Hepatocyte (in vitro differentiated cells): Measurements from ENCODE around the gene NCF2. TPM values are rescaled to one million over a fixed set of nuclear protein-coding genes. Genes with fewer than 3 reads are reported as not detected.

Experiments used
- DNase-seq: peaks from one replicate; pipeline ENCODE4 v3.0.0-alpha.2; 2016; ENCODE audit warnings: low spot score
- H2AFZ ChIP-seq: fragments of 200-600 bp; sonication (generic); 2 replicates; pipeline ENCODE4 v1.6.0; 2016; ENCODE audit warnings: antibody characterized with exemption, mild to moderate bottlenecking
- H3K27ac ChIP-seq: fragments of 200-600 bp; sonication (generic); 2 replicates; pipeline ENCODE4 v1.5.1; 2016; ENCODE audit warnings: mild to moderate bottlenecking
- H3K27me3 ChIP-seq: fragments of 200-600 bp; sonication (generic); 2 replicates; pipeline ENCODE4 v1.6.1; 2016
- H3K36me3 ChIP-seq: fragments of 200-600 bp; sonication (generic); replicated peaks from 2 replicates; pipeline ENCODE4 v1.5.1; 2016; ENCODE audit warnings: low read depth; ENCODE audit not compliant: insufficient read depth
- H3K4me1 ChIP-seq: fragments of 200-600 bp; sonication (generic); 2 replicates; pipeline ENCODE4 v1.5.1; 2016; ENCODE audit warnings: mild to moderate bottlenecking, moderate library complexity; ENCODE audit not compliant: insufficient read depth
- H3K4me2 ChIP-seq: fragments of 200-600 bp; sonication (generic); 2 replicates; pipeline ENCODE4 v1.6.0; 2016
- H3K4me3 ChIP-seq: fragments of 200-600 bp; sonication (generic); 2 replicates; pipeline ENCODE4 v1.5.1; 2016; ENCODE audit warnings: mild to moderate bottlenecking
- H3K79me2 ChIP-seq: fragments of 200-600 bp; sonication (generic); 2 replicates; pipeline ENCODE4 v1.6.0; 2017; ENCODE audit warnings: mild to moderate bottlenecking
- H3K9me2 ChIP-seq: fragments of 200-600 bp; sonication (generic); replicated peaks from 2 replicates; pipeline ENCODE4 v1.6.0; 2017; ENCODE audit warnings: mild to moderate bottlenecking; ENCODE audit not compliant: insufficient read depth
- H3K9me3 ChIP-seq: fragments of 200-600 bp; sonication (generic); 2 replicates; pipeline ENCODE4 v1.5.1; 2016; ENCODE audit warnings: low read depth, mild to moderate bottlenecking
- H4K20me1 ChIP-seq: fragments of 200-600 bp; sonication (generic); 2 replicates; pipeline ENCODE4 v1.6.0; 2016; ENCODE audit warnings: mild to moderate bottlenecking; ENCODE audit not compliant: insufficient read depth, poor library complexity, severe bottlenecking
- CTCF ChIP-seq: fragments of 200-600 bp; sonication (generic); IDR thresholded peaks from 2 replicates; pipeline ENCODE4 v1.5.1; 2016; ENCODE audit warnings: antibody characterized with exemption, mild to moderate bottlenecking; ENCODE audit not compliant: poor library complexity
- EZH2 ChIP-seq: fragments of 200-600 bp; sonication (generic); IDR thresholded peaks from 2 replicates; pipeline ENCODE4 v1.6.1; 2016; ENCODE audit warnings: antibody characterized with exemption, mild to moderate bottlenecking, borderline replicate concordance
- EZH2phosphoT487 ChIP-seq: fragments of 200-600 bp; sonication (generic); IDR thresholded peaks from one replicate; pipeline ENCODE4 v1.6.1; 2018; ENCODE audit warnings: antibody characterized with exemption, mild to moderate bottlenecking, low read depth, moderate library complexity; ENCODE audit not compliant: unreplicated experiment, severe bottlenecking
- WGBS: methylation state at CpG from one replicate; pipeline ENCODE4 v1.1.6; 2016; ENCODE audit warnings: low lambda C conversion rate; ENCODE audit errors: missing lambda C conversion rate; 5-methylcytosine and 5-hydroxymethylcytosine counted together
- polyA plus RNA-seq: library from polyadenylated mRNA; unstranded; fragments of >200 nt; fragmentation: Nextera tagmentation; extraction: Ambion mirVana; gene quantifications from 2 replicates; pipeline ENCODE4 v1.2.1, GENCODE V29; 2016
- total RNA-seq: library from RNA; depleted of rRNA; stranded (reverse); fragments of >200 nt; gene quantifications from 2 replicates; pipeline ENCODE4 v1.2.3, GENCODE V29; 2014

NCF2 gene
- total and polyA plus RNA-seq, 2 experiments from 2014 or later, result 3.1 to 13.7 TPM

GRCh38 chr1:183528577-183528976 lies 61.7 kb downstream of the NCF2 start:
- no peaks in the 10 kb centered on the region for H4K20me1 ChIP-seq
- DNase-seq, result no peak

GRCh38 chr1:183522104-183522503 lies 68.2 kb downstream of the NCF2 start:
- H3K27me3 ChIP-seq, result no peaks in the 10 kb centered on the region
- no peak overlapping the region for H2AFZ ChIP-seq
- WGBS, result 68% methylated on average over 1 of the region's 1 CpG
- no peak overlapping the region for H3K27ac ChIP-seq
- H3K4me2 ChIP-seq, result no peak overlapping the region
- no peak for TF ChIP-seq CTCF
- TF ChIP-seq EZH2phosphoT487, result no peak
- TF ChIP-seq EZH2, result no peak
- H4K20me1 ChIP-seq, result no peaks in the 10 kb centered on the region
- H3K9me2 ChIP-seq, result no peaks in the 10 kb centered on the region
- no peak for DNase-seq
- H3K36me3 ChIP-seq, result no peaks in the 10 kb centered on the region
- no peak overlapping the region for H3K4me3 ChIP-seq
- H3K4me1 ChIP-seq, result no peaks in the 10 kb centered on the region
- no peaks in the 10 kb centered on the region for H3K79me2 ChIP-seq
- H3K9me3 ChIP-seq, result no peaks in the 10 kb centered on the region

More at GRCh38 chr1:183528577-183528976, 61.7 kb downstream of the NCF2 start:
- Histone ChIP-seq H3K4me2 (no peak overlapping the region), H2AFZ (no peak overlapping the region), H3K4me3 (no peak overlapping the region), H3K36me3 (no peaks in the 10 kb centered on the region), H3K9me3 (no peaks in the 10 kb centered on the region), H3K27ac (no peak overlapping the region), H3K79me2 (no peaks in the 10 kb centered on the region), H3K9me2 (no peaks in the 10 kb centered on the region), H3K27me3 (no peaks in the 10 kb centered on the region), H3K4me1 (no peaks in the 10 kb centered on the region)
- 93% methylated on average over 3 of the region's 3 CpGs for WGBS
- TF ChIP-seq CTCF, result no peak

DNA sequence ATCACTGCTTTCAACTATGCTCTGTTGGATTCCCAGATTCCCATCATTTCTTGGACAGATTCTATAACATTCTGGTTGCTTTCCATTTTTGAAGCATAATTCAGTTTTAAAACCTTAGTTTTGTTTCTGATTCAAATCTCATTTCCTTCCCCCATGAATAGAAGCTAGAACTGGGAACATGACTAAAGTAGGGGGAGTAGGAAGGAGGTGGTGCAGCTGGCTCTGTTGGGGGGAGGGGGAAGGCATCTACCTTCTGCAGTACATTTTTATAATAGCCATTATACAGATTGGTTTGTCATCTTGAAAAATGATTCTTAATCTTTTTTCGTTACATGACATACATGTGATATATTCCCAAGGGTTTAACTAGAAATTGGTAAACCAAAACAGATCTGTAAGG lies 69.9 kb downstream of the NCF2 start:
- H3K36me3 ChIP-seq, result no peaks in the 10 kb centered on the region
- no peaks in the 10 kb centered on the region for H3K27me3 ChIP-seq
- WGBS, result 96% methylated on average over 1 of the region's 1 CpG

More for the DNA sequence above, 69.9 kb downstream of the NCF2 start:
- Histone ChIP-seq H2AFZ (no peak overlapping the region), H3K27ac (no peak overlapping the region), H3K4me2 (no peak overlapping the region), H3K9me3 (no peaks in the 10 kb centered on the region), H3K4me1 (no peaks in the 10 kb centered on the region), H3K9me2 (no peaks in the 10 kb centered on the region), H3K4me3 (no peak overlapping the region), H3K79me2 (no peaks in the 10 kb centered on the region), H4K20me1 (no peaks in the 10 kb centered on the region)
- no peak for TF ChIP-seq CTCF
- no peak for TF ChIP-seq EZH2
- TF ChIP-seq EZH2phosphoT487, result no peak
- no peak for DNase-seq
